ENCODE data around the gene NBPF19. TPM values are rescaled to one million over a fixed set of nuclear protein-coding genes. Genes with fewer than 3 reads are reported as not detected.

NBPF19 gene
- total RNA-seq, 4 donors from 2014 or later, result 5.5 to 18.3 (median 12.2) TPM

Other genes starting within 250 kb of the NBPF19 start
- gene PPIAL4C, start 108.8 kb downstream of the NBPF19 start, total RNA-seq, result under 1 TPM in 1 of 4 donors, not detected in 3; 0.83 TPM

Data from esophagus muscularis mucosa (tissue), 4 donors.